Coronary artery (tissue), 2 donors: Measurements from ENCODE around the gene SUB1.
"Not testable (repeated sequence)": the region's sequence is repeated elsewhere in the genome, so short reads cannot be mapped to it uniquely, and the experiment has no call there.

Source experiments
- DNase-seq: peaks from one replicate; pipeline ENCODE4 v3.0.0-alpha.2; 2017; ENCODE audit warnings: low spot score
- H3K27ac ChIP-seq, 2 donors: fragments of 200-600 bp; sonication (generic); one replicate each; pipeline ENCODE4 v1.5.1; 2016 to 2019
- H3K4me3 ChIP-seq: fragments of 200-600 bp; sonication (generic); 2 replicates; pipeline ENCODE4 v1.5.1; 2016; ENCODE audit warnings: mild to moderate bottlenecking, moderate library complexity
- TF ChIP-seq, protein P1 (sequence below): fragments of 200-600 bp; sonication (generic); IDR thresholded peaks from one replicate; pipeline ENCODE4 v1.5.1; 2019; ENCODE audit warnings: antibody characterized with exemption

The SUB1 gene

DNA sequence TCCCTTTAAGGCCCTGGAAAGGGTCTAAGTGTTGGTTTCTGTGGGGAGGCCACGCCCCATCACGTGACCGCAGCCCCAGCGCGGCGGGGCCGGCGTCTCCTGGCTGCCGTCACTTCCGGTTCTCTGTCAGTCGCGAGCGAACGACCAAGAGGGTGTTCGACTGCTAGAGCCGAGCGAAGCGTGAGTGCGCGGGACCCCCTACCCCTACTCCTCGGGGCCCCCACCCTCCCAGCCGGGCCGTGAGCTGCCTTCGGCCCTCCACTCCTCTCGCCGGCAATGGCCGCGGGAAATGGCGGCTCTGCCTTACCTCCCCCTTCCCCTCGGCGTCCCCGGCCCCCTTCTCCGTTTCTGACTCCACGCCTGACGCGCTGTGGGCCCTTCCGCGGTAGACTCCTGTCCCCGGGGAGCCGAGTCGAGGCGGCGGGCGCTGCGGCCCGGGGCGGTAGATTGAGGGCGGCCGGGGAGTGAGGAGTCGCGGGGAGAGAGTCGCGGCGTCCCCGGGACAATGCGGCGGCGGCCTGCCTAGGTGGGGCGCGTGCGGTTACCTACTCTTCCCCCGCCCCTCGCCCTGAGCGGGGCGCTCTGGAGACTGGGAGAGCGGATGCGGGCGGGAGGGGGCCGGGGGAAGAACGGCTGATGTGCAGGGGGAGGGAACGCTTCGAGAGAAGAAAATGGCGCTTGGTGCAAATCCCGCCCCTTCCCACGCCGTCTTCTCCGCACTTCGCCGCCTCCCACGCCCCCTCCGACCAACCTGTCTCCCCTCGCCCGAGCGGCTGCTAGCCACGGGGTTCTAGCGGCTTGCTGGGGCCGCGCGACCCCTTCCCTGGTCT is at the start of gene SUB1:
Gene SUB1, plus strand, starts transcription at position 112 of the 830 bp plus-strand sequence. CDS start 2,956 bp downstream, outside the sequence.
- H3K27ac ChIP-seq: peak within 1 kb of the TSS; percentile 96 to 100
- DNase-seq: peak; percentile 95
- TF ChIP-seq, protein P1, sequence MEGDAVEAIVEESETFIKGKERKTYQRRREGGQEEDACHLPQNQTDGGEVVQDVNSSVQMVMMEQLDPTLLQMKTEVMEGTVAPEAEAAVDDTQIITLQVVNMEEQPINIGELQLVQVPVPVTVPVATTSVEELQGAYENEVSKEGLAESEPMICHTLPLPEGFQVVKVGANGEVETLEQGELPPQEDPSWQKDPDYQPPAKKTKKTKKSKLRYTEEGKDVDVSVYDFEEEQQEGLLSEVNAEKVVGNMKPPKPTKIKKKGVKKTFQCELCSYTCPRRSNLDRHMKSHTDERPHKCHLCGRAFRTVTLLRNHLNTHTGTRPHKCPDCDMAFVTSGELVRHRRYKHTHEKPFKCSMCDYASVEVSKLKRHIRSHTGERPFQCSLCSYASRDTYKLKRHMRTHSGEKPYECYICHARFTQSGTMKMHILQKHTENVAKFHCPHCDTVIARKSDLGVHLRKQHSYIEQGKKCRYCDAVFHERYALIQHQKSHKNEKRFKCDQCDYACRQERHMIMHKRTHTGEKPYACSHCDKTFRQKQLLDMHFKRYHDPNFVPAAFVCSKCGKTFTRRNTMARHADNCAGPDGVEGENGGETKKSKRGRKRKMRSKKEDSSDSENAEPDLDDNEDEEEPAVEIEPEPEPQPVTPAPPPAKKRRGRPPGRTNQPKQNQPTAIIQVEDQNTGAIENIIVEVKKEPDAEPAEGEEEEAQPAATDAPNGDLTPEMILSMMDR: no peak
- H3K4me3 ChIP-seq: peak within 1 kb of the TSS; percentile 100

DNA sequence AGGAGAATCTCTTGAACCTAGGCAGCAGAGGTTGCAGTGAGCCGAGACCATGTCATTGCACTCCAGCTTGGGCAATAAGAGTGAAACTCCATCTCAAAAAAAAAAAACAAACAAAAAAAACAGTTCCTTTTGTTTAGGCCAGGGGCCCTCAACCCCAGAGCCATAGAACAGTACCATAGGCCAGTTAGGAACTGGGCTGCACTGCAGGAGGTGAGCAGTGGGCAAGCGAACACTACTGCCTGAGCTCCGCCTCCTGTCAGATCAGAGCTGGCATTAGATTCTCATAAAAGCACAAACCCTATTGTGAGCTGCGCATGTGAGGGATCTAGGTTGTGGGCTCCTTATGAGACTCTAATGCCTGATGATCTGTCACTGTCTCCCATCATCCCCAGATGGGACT is 49.1 kb upstream of the SUB1 start:
- no peak overlapping the region for H3K27ac ChIP-seq
- H3K4me3 ChIP-seq: no peak overlapping the region
- TF ChIP-seq, protein P1: no peak
- DNase-seq: no peak

DNA sequence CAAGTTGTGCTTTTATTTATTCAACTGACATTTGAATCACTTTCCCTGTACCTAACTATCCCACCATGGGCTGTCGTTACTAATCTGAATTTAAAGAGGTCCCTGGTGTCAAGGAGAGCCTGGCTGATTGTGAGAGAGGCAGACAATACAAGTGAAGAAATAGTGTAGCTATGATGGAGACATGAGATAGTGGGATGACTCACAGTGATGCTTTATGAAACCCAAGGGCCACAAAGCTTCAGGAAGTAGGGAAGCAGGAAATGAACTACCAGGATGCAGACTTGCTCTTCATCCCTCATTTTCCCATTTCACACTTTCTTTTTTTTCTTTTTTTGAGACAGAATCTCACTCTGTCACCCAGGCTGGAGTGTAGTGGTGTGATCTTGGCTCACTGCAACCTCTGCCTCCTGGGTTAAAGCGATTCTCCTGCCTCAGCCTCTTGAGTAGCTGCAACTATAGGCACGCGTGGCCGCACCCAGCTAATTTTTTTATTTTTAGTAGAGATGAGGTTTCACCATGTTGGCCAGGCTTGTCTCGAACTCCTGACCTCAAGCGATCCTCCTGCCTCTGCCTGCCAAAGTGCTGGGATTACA is 47.8 kb upstream of the SUB1 start:
- not testable (repeated sequence) for H3K27ac ChIP-seq, DNase-seq, H3K4me3 ChIP-seq

DNA sequence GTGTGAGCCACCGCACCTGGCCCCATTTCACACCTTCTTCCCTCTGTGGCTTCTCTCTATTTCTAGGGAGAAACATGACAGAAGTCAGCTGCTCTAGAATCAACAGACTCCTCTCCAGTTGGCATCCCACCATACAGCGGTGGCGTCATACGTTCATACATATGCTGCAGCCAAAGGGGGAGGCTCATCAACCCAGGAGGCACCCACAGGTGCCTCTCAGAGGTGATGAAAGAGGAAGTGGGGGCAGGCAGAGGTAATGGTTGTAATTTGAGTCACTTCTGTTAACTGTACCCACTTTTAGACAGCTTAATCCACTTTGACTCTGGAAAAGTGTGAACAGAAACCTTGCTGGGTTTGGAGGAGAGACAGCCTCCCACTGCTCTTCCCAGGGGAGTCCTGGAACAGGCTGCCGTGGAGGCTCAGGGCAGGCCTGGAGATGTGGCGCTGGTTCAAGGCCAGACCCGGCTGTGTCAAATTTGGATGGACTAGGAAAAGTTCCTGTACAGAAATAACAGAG is 47.3 kb upstream of the SUB1 start:
- TF ChIP-seq, protein P1: no peak
- H3K4me3 ChIP-seq: no peak overlapping the region
- H3K27ac ChIP-seq: no peak overlapping the region
- DNase-seq: no peak

DNA sequence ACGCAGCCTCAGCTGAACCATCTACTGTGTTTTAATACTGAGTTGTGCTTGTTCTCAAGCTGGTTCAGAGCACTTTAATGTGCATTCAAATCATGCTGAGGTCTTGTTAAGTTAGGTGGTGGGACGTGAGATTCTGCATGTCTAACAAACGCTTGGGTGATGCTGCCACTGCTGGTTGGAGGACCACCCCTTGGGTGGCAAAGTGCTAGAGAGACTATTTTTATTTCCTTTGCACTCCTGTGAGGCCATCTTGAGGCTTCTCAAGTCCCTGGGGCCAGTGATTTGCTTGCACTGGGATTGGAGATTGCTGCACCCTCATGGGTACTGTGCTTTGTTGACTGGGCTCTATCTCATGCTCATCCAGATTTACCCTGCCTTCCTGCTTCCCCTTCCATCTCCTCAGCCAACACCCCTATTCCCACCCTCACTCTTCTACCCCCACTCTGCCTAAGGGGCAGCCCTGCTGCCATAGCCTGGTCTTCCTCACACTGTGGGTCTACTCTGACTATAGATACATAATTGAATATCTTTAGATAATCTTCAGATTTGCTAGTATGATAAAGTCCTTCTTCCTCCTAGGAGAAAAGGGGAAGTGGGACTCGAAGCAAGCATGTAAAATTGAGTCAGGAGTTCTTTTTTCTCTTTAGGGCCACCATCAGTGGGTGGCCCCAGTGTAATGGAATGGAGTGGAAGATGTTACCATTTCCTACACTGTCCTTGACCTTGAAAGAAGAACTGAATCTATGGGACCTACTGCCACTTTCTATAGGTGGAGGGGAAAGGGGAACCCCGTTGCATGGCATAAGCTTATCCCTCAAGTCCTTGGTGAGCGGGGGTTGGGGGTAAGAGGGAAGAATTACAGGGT is 45.1 kb upstream of the SUB1 start:
- Histone ChIP-seq H3K27ac (no peak overlapping the region), H3K4me3 (no peak overlapping the region)
- no peak for DNase-seq
- TF ChIP-seq, protein P1: no peak

DNA sequence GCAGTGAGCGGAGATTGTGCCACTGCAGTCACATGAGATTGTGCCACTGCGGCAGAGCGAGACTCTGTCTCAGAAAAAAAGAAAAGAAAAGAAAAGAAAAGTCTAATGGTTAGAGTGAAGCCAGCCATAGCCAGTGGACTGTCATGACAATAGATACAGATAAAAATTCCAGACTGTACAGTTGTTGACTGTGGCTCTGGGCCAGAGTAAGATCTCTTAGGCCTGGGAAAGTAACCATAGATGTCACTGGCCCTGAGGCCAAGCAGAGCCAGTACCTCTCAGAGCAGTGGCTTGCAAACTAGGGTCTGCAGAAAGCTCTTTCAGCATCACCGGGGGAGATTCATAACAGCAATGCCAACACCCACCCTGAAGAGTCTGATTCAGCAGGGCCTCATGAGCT is 44.1 kb upstream of the SUB1 start:
- H3K27ac ChIP-seq: no peak overlapping the region
- no peak overlapping the region for H3K4me3 ChIP-seq
- TF ChIP-seq, protein P1: no peak
- DNase-seq: no peak
